ENCODE measurements around the gene SFMBT2. TPM values are rescaled to one million over a fixed set of nuclear protein-coding genes. Genes with fewer than 3 reads are reported as not detected.
"Not testable (repeated sequence)": the region's sequence is repeated elsewhere in the genome, so short reads cannot be mapped to it uniquely, and the experiment has no call there.

The SFMBT2 gene
- total RNA-seq, 1 donor from 2014 or later: 14.6 TPM

DNA sequence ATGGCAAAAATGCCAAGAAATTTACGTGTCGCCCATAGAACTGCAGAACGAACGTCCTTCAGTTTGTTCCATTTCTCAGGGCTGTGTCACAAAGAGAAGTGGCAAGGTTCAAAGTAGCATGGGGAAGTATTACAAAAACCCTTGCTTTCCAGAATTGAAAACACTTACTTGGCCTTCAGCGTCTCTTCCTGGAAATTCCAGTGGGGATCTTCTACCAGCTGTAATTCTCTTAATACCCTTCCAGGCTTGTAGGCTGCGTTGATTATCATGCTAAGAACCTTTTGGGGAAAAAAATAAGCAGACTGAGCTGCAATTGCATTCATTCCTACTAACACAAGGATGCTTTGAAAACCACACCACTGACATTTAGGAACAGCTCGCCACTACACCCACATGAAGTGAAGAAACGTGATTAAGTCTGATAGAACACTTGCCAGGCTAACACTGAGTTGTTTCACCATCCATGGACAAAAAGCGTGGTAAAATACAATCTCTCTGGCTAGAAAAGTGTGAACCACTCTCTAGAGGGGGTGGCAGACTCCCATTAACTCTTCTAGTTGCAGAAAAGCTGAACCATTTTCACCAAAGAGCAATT is 222.3 kb downstream of the SFMBT2 start:
- no peak for ATAC-seq
- intact Hi-C loops (cut with DNase I): no loop called here

DNA sequence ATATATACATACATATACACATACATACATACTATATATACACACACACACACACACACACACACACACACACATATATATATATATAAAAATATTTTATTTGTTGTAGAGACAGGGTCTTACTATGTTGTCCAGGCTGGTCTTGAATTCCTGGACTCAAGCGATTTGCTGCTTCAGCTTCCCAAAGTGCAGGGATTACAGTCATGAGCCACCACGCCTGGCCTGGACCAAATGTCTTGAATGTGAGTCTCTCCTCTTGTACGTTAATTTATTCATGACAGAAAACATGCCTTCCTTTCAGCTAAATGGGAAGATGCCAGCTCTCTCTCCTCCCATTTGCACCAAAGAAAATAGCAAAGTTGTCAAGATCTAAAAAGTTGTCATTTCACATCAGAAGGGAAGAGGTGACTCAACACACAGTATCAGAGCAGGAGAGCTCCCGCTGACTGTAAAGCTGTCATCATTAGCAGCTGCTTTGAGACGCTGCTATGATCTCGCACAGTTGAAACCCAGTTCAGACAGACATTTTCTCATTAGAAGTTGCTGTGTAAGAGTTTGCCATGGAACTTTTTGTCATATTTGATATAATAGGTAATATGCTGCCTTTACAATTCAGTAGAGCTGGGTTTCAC is 224.3 kb downstream of the SFMBT2 start:
- intact Hi-C loops (cut with DNase I): no loop called here
- no peak for DNase-seq (ENCODE audit: low spot score)
- no peak for ATAC-seq

More for the DNA sequence above, 222.3 kb downstream of the SFMBT2 start:
- DNase-seq (ENCODE audit: low spot score): no peak

DNA sequence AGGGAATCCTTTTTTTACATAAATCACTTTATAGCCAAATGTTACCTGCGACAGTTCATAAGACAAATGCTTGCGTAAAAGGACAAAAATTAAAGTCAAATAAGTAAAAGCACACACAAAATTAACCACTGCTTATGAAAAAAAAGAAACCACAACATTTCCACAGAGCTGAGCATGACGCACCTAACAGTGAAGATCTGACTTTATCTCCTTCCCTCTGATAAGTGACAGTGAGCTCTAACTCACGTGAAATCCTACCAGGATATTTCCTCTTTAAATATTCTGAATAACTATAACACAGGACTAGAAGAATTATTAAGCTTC is 225.5 kb downstream of the SFMBT2 start:
- DNase-seq (ENCODE audit: low spot score): no peak
- intact Hi-C loops (cut with DNase I): no loop called here
- ATAC-seq: no peak

DNA sequence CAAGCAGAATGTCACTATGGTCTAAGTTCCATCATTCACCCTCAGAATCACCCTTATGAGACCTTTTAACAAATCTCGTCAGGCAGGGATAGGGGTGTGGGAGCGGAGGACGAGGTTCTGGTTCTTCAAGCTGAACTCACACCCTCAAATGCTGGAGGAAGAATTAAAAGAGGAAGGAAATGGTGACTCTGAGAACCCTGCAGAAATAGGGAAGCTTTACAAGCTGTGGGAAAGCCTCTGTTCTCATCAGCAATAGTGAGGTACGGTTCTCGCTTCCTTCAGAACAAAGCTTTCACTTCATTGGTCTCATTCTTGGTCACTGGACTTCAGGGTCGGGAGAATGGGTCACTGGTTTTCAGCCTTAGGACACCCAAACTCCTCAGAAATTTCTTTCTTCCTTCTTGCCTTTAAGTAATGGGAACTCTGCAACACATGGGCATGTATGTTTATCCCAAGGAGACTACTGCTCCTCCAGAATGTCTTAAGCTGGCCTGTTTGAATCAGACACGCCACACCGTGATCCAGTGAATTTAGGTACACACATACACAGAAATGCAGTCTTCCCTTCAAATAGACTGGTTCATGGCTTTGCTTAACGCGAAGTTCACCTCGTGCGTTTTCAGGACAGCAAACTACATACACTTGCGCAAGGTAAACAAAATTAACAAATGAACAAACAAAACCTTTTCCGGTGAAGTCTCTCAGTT is 226.0 kb downstream of the SFMBT2 start:
- DNase-seq (ENCODE audit: low spot score) (no peak), ATAC-seq (peak; percentile 73)
- intact Hi-C loops (cut with DNase I): no loop called here

DNA sequence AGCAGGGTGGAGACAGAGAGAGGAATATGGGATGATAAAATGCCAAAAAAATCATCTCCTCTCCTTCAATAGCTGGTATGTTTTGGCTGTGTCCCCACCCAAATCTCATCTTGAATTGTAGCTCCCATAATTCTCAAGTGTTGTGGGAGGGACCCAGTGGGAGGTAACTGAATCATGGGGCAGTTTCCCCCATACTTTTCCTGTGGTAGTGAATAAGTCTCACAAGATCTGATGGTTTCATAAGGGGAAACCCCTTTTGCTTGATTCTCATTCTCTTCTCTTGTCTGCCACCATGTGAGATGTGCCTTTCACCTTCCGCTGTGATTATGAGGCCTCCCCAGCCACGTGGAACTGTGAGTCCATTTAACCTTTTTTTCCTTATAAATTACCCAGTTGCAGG is 226.7 kb downstream of the SFMBT2 start:
- DNase-seq (ENCODE audit: low spot score); ATAC-seq; intact Hi-C loops (cut with DNase I): not testable (repeated sequence)

DNA sequence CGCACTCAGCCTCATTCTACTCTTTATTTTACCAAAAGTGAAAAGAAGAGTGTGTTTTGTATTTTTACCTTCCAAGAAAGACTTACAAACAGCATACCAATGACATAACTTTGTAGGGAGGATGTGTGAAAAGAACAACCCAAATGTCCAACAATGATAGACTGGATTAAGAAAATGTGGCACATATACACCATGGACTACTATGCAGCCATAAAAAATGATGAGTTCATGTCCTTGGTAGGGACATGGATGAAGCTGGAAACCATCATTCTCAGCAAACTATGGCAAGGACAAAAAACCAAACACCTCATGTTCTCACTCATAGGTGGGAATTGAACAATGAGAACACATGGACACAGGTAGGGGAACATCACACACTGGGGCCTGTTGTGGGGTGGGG is 228.5 kb downstream of the SFMBT2 start:
- ATAC-seq; DNase-seq (ENCODE audit: low spot score); intact Hi-C loops (cut with DNase I): not testable (repeated sequence)

DNA sequence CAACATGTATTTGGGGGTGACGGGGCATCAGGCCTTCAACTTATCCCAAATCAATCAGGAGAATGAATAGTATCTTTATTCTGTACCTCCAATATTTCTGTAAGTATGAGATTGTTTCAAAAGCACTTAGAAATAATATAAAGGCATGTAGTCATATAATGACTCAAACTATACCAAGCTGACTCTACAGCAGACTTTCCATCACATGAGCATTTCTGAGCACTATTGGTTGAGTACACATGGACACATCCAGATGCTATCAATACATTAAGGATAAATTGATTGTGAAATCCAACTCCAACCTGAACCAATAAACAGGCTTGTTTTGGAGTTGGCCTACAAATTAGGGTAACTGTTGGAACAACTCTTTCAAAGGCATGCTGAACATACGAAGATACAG is 229.4 kb downstream of the SFMBT2 start:
- intact Hi-C loops (cut with DNase I): no loop called here
- DNase-seq (ENCODE audit: low spot score): no peak
- no peak for ATAC-seq

DNA sequence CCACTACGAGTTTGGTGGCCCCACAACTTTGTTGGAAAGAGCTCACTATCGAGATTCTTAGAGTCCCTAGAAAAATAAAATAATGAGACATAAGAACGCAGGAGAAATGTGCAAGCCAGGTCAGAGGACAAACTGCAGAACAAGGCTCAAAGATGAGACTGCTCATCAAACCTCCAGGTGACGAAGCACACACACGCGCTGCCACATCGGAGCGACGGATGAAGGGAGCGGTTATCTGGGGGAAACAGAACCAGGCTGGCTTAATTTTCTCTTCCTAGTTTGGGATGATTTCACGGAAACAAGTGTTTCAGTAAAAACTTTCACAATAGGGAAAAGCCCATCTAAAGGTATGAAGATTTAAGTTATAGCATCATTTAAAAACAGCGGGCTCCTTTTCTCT is 231.3 kb downstream of the SFMBT2 start:
- no peak for DNase-seq (ENCODE audit: low spot score)
- intact Hi-C loops (cut with DNase I): no loop called here
- ATAC-seq: no peak

DNA sequence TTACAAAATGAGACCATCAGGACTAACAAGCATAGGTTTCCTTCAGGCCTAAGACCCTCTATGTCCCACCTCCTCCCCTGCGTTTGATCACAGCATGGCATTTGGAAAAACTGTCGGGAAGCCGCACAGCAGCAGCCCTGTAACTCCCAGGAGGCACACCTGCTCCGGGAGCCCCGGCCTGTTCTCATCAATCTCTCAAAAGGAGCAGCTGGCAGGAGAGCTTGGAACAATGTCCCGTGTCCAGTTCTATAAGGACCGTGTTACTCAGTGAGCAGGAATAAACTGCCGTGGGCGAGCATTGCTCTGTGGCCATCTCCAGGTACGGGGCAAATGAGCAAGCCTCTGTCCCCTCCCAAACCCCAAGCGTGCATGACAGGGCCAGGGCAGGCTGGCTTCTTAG is 236.9 kb downstream of the SFMBT2 start:
- ATAC-seq: no peak
- intact Hi-C loops (cut with DNase I): no loop called here
- DNase-seq (ENCODE audit: low spot score): no peak

DNA sequence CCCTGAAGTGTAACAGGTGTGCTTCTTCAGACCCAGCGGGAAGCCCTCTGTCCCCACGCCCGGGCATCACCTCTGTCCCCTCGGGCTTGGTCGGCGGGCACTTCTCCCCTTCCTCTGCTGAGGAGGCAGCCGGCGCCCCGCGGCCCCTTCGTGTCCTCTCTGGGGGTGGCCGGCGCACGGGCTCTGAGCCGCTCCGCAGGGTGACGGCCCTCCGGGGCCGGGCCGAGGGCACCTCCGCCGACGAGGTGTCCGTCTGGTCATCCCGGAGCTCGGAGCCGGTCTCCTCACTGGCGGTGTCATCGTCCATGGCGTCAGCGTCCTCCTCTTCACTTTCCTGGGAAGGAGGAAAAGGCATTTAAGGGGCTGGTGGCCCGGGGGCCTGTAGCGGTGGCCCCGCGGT is 239.0 kb downstream of the SFMBT2 start:
- no peak for DNase-seq (ENCODE audit: low spot score)
- intact Hi-C loops (cut with DNase I): no loop called here
- ATAC-seq: no peak

DNA sequence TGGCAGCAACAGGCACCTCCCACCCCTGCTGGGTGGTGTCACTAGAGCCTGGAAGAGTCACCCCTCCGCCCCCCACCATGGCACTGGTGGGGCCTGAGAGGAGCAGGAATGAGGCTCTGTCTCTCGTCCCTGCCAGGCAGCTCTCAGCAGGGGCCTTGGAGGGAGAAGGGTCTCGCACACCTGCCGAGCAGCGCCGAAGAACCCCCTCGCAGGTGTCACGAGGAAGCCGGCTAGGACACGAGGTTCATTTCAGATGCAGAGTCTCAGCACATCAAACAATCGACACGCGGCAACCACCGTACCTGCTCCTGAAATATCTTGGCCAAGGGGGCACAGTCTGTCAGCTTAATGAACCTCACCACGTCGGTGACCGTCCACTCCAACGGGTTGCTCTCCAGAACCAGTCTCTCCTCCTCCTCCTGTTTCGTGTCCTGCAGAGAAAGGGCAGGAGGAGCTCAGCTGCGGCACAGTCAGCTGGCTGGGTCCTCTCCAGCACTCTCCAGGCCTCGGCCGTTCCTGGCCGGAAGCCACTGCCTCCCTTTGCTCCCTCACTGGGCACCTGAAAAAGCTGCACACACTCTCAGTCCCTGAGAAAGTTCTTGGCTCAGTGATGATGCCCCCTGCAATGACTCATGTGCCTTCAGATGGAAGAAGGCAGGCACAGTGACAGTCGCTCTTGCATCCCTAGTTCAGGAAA is 240.1 kb downstream of the SFMBT2 start:
- no peak for ATAC-seq
- no peak for DNase-seq (ENCODE audit: low spot score)
- intact Hi-C loops (cut with DNase I): no loop called here

DNA sequence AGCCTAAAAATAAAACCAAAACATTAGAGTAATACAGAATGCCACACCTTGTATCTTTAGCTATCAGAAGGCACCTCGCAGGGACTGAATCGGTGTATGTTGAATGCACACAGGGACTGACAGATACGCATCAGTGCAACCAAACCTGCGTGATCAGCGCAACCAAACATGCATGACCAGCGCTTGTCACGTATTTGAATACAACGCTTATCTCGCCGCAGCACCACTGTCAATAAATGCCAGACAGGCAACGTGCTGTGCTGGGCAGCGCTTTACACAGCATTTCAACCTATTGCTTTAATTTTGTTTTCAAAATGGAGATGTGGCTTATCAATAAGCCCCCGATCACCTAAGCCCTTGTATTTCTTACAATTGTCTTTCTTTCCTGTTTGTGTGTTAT is 242.4 kb downstream of the SFMBT2 start:
- intact Hi-C loops (cut with DNase I): no loop called here
- ATAC-seq: no peak
- no peak for DNase-seq (ENCODE audit: low spot score)

DNA sequence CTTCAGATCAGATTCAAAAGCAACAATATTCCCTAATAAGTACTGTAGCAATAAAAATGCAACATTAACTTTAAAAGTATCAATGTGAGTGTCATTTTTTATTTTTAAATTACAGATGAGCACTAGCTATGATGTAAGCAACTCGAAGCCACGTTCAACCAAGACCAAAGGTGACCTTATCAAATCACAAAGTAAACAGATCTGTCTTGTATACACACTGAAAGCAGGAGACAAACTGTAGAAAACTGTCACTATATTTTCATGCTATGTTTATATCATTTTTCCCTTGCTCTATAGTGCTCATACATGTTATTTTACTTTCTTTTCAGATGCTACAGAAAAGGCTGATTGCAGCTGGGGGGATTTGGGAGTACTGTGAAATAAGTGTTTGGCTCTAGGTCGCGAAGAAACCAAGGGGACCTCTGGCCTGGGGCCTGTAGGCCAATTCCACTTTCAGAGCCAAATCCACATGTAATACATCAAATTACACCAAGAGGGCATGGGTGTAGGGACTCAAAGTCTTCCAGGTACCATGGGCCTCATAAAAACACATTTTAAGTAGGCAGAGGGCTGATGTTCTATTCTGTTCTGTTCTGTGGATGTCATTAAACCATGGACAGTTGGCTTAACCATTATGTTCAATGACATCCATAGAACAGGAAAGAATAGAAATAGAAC is 245.2 kb downstream of the SFMBT2 start:
- DNase-seq (ENCODE audit: low spot score) (no peak), ATAC-seq (no peak)
- intact Hi-C loops (cut with DNase I): no loop called here

DNA sequence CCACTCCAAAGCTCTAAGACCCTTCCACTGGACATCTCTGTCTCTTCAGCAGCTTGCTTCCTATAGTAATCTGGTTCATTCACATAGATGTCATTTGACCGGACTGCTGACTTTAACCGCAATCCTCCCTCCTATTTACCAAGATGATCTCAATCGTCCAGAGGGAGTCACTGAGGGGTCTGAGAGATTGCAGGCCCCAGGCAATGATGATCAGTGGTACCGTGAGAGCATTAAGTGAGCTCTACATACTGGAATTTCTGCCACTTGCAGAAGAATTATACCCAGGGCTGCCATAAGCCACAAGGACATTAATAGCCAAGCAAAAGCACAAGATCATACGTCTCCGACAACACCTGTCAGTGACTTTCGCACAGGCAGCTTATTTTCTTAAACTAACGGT is 245.9 kb downstream of the SFMBT2 start:
- intact Hi-C loops (cut with DNase I): no loop called here
- ATAC-seq (no peak), DNase-seq (ENCODE audit: low spot score) (no peak)

DNA sequence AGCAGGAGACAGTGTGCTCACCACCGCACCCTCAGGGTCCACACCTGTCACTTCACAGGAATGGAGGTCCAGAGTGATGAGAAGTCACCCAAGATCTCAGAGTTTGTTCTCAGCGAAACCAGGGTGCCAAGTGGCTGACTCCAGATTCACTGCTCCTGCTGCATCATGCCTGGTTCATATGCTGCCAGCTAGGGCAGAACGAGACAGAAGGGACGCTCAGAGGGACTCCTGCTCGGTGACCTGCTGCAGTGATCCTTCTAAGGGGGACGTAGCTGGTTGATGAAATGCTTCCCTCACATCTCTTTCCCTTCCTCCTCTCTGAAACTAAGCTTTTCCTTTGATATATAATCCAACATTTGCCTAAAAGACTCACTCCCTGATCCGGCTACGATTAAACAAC is 248.5 kb downstream of the SFMBT2 start:
- ATAC-seq: no peak
- intact Hi-C loops (cut with DNase I): no loop called here
- DNase-seq (ENCODE audit: low spot score): no peak

DNA sequence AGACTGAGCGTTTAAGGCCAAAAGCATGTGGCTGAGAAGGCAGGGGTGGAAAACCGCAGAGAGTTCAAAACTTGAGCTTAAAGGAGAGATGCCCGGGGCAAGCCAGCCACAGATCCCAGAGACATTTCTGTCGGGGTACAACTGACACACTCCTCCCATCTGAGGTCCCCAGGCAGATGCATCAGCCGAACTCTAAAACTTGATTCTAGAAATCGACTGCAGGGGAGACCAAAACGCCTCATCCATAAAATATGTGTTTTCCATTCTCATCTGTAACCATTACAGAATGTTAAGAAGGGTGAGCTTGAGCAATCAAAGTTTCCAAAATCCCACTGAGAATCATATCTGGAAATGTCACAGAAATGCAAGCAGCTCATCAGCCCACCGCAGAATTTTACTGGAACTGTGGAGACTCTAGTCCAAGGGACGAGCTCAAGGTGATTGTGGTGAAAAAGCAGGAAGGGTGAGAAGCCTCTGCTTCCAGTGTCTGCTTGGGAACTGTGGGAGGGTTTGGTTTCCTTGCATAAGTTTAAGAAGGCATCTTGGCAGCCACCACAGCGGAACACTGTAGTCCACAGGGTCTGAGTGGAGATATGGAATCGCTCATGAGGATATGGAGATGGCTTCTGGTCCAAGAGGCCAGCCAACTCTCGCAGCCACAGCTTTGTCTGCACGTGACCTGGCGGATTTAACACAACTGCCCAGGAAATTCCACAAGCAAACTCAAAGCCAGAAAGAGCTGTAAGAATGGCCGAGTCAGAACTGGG is 249.2 kb downstream of the SFMBT2 start:
- intact Hi-C loops (cut with DNase I): no loop called here
- ATAC-seq (peak; percentile 63), DNase-seq (ENCODE audit: low spot score) (no peak)

DNA sequence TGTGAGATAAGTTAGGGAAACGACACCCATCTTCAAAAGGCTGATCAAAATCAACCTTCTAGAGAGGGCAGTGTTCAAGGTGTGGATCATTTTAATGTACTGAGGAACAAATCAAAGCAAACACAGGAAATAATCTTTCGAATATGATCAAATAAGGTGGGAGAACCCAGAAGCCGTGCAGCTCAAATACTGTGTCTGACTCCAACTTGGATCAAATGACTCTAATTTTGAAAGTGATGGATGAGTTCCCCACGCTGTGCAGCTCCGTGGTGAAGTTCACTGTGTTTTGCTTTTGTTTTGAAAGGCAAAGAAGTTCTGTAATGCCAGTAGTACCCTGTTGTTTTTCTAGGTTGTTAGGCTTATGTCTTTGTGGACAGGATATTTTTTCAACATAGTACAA is 250.9 kb downstream of the SFMBT2 start:
- DNase-seq (ENCODE audit: low spot score) (no peak), ATAC-seq (no peak)
- intact Hi-C loops (cut with DNase I): no loop called here

DNA sequence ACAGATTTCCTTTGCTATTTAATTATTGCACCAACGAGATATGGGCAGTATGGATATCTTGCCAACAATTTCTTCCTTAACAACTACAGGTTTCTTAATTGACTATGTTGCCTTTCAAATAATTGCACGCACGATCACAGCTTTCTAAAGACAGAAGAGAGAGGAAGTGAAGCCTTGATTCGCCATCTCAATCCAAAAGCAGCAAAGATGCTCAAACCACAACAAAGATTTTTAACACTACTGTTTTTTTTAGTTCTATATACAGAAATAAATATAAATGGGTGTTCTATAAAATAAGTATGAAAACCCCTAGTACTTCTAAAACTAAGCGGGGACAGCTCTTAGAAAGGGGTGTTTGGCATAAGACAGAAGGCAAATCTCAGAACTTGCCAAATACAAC is 251.3 kb downstream of the SFMBT2 start:
- intact Hi-C loops (cut with DNase I): no loop called here
- no peak for ATAC-seq
- no peak for DNase-seq (ENCODE audit: low spot score)

DNA sequence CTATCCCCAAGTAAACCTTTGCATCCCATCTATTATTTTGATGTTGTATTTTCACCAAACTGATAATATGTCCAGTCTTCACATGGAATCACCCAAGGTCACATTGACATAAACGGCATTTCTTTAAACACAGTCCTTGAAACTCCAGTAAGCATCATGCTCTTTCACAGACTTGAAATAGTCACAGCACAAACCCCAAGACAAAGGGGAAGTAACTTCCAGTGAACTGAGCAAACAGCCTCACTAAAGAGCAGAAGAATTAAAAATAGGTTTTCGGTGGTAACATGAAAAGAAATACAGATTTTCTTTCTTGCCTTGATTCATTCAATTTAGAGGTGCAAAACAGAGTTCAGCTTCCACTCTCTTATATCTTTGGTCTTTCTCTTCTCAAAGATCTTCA is 253.7 kb downstream of the SFMBT2 start:
- DNase-seq (ENCODE audit: low spot score): no peak
- intact Hi-C loops (cut with DNase I): no loop called here
- ATAC-seq: no peak

Measured in sciatic nerve (tissue), 2 donors.